ENCODE data around the gene EFCAB7.

DNA sequence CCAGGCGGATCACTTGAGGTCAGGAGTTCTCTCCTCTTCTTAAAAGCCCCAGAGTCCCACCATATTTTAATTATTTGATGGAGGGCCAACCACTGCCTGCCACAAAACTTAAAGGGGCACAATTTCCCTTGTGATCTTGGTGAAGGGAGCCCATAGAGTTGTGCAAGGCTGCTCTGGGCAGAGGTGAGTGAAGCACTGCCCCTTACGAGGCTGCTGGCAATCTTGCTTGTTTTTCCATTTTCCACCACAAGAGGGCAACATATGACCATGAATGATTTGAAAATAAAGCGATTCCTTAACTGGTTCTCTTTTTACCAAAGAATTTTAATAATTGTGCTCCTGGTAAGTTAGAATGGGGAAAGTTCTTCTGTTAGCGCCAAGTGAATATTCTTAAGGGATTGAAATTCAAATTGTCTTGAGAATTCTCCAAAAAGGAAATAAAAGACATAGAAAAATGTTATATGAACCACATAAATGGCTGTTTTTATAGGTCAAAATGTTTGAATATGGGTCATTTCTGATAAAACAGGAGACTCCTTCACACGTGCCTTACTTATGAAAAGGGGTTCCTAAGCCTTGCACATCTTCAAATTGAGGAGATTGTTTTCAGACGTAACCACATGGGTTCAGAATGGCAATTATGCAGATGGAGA lies 92.6 kb downstream of the EFCAB7 start:
- TF ChIP-seq, protein P1, sequence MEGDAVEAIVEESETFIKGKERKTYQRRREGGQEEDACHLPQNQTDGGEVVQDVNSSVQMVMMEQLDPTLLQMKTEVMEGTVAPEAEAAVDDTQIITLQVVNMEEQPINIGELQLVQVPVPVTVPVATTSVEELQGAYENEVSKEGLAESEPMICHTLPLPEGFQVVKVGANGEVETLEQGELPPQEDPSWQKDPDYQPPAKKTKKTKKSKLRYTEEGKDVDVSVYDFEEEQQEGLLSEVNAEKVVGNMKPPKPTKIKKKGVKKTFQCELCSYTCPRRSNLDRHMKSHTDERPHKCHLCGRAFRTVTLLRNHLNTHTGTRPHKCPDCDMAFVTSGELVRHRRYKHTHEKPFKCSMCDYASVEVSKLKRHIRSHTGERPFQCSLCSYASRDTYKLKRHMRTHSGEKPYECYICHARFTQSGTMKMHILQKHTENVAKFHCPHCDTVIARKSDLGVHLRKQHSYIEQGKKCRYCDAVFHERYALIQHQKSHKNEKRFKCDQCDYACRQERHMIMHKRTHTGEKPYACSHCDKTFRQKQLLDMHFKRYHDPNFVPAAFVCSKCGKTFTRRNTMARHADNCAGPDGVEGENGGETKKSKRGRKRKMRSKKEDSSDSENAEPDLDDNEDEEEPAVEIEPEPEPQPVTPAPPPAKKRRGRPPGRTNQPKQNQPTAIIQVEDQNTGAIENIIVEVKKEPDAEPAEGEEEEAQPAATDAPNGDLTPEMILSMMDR (IDR thresholded peaks at IDR 0.05; ENCODE audit: low read depth, low read length) = peak; percentile 58
- TF ChIP-seq EZH2phosphoT487 (IDR thresholded peaks at IDR 0.05; ENCODE audit: low read depth) = no peak

Data from OCI-LY3 (cell line).